HG02588 (cell line): Measurements from ENCODE around the gene PIGB.
A peak's percentile ranks its signal among the peaks of the same experiment; 100 is the strongest.
"Not testable (repeated sequence)": the region's sequence is repeated elsewhere in the genome, so short reads cannot be mapped to it uniquely, and the experiment has no call there.

Source experiments
- ATAC-seq: cut with Tn5 transposase; IDR thresholded peaks from one replicate; pipeline ENCODE4 v1.9.1; 2021; ENCODE audit warnings: mild to moderate bottlenecking, moderate library complexity; ENCODE audit not compliant: unreplicated experiment

The PIGB gene

DNA sequence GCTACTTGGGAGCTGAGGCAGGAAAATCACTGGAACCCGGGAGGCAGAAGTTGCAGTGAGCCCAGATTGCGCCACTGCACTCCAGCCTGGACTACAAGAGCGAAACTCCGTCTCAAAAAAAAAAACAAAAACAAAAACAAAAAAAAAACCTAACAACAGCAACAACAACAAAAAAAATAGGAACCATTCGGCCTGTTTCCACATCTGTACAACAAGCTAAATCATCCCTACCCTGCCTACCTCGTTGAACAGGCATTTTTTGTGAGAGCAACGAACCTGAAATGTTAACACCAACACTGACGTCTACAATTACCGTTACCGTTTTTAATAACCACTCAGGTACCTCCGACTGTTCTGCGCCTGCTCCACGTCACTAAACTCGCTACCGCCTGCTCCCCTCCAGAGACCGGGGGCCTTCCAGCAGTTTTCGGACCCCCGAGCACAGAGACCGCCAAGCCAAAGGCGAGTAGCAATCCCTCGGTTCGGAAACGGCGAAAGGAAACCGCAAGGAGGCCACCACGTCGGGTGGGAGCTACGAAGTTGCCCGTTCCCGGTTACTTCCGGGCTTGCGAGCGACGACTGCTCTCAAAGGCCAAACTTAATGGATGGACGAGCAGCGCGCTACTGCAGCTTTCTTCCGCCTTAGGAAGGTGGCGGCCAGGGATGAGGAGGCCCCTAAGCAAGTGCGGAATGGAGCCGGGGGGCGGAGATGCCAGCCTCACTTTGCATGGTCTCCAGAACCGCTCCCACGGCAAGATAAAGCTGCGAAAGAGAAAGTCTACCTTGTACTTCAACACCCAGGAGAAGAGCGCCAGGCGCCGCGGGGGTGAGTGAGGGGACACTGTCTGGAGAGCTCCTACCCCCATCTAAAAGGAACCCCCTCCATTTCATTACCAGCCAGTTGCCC lies at the start of gene PIGB, which contains the start of gene PIGBOS1:
TSS of gene PIGB (plus strand) at position 635 of the 907 bp plus-strand sequence. CDS start at position 664, 29 bp downstream.
TSS of gene PIGBOS1 (minus strand) at position 536 of the 907 bp plus-strand sequence. CDS start 1,331 bp downstream, outside the sequence.
- ATAC-seq = peak; percentile 94

DNA sequence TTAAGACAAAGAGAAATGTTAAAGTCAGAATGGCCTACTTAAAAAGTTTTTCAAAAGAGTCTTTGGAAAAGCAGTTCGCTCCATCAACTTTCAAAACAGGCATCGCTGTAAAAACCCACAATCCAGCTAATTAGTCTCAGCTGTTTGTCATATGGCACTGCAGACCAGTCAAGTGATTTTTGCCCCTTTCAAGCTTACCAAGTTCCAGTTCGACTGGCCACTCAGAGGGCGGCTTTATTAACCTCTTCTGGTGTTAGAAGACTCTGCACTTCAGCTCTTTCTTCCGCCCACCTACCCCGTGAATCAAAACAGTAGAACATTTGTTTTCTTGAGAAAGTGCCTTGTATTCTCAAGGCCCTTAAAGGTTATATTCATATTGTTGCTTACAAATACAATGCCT lies 48.7 kb upstream of the PIGB start:
- ATAC-seq = no peak

DNA sequence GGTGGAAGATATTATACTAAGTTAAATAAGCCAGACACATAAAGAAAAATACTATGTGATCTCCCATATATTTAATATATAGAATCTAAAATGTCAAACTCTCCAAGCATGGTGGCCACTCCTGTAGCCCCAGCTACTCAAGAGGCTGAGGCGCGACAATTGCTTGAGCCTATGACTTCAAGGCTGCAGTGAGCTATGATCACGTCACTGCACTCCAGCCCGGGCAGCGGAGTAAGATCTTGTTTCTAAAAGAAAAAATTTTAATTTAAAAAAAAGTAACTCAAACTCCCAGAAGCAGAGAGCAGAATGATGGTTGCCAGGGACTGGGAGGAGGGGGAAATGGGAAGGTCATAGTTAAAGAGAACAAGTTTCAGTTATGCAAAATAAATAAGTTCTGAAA lies 42.7 kb upstream of the PIGB start:
- ATAC-seq = no peak

GRCh38 chr15:55277116-55277564 lies 41.9 kb upstream of the PIGB start:
- peak; percentile 42 for ATAC-seq

DNA sequence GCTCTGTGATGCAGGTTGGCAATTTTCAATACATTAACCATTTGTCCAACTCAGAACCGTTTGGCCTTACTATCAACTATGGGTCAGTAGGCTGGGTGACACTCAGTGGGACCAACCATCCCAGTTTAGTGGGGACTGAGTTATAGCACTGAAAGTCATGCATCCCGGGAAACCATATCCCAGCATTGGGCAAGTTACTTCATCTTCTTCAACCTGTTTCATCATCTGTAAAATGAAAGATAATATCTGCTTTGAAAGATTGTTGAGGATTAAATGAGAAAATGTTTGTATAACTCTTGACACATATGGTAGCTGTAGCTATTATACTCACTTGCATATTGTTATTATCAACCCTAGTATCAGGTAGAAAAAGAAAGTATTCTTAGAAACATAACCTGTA lies 41.3 kb upstream of the PIGB start:
- no peak for ATAC-seq

GRCh38 chr15:55279100-55279745 lies 39.8 kb upstream of the PIGB start:
- no peak for ATAC-seq

- ATAC-seq = peak; percentile 90
These were observed 39.2 kb upstream of the PIGB start for GRCh38 chr15:55279746-55280351.

GRCh38 chr15:55280589-55280988 lies 38.4 kb upstream of the PIGB start:
- ATAC-seq = not testable (repeated sequence)

DNA sequence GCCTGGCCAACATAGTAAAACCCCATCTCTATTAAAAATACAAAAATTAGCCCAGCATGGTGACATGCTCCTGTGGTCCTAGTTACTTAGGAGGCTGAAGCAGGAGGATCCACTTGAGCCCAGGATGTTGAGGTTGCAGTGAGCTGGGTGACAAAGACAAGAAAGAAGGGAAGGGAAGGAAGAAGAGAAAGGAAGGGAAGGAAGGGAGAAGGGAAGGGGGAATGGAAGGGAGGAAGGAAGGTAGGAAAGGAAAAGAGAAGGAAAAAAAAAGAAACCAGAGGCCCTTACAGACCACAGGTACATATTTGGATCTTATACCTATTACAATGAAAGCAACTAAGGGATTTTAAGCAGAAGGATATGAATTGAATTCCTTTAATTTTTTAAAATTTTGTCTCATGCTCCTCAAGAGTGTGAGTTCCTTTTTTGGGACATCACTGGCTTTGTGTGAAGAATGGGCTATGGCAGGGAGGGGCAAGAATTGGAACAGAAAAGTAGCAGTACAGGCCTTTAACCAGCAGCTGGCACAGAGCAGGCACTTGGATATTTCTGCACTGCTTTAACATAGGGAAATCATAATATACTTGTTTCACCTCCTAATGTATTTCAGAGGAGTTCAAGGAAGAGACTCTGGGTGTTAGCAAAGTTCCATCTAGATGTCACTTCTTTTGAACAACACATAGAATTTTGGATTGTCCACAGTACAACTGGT lies 37.3 kb upstream of the PIGB start:
- no peak for ATAC-seq

- no peak for ATAC-seq
These were observed 36.7 kb upstream of the PIGB start for GRCh38 chr15:55282284-55282833.

DNA sequence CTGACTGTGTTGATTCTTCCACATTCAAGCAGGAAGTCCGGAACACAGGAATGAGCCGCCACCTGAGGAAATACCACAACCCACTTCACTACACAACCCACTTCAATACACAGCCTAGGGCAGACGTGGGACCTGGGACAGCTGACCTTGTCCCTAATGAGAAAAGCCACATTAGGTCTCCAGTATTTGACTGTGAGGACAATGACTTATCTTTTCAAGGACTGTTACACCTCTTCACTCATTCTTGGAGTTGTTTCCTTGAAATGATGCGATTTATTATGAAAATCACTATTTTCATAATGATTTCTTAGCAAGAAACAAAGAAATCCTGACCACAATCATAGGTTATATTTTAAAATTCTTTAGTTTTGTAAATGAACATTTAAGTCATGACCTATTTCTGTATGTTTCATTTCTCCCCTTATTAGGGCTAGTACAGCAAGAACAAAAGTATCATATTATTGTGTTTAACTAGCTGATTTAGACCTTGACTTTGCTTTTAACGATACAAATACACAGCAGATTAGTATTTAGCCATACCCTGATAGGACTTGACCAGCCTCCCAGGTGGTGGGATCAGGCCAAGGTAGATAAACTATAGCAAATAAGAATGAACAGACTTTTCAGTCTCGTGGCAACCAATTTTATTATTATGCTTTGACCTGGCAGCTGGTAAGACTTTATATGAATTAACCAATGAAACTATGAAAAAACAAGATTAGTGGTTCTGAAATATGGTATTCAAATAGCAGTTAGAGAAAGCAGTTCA lies 35.5 kb upstream of the PIGB start:
- no peak for ATAC-seq

- no peak for ATAC-seq
These were observed 34.6 kb upstream of the PIGB start for GRCh38 chr15:55284426-55284825.

DNA sequence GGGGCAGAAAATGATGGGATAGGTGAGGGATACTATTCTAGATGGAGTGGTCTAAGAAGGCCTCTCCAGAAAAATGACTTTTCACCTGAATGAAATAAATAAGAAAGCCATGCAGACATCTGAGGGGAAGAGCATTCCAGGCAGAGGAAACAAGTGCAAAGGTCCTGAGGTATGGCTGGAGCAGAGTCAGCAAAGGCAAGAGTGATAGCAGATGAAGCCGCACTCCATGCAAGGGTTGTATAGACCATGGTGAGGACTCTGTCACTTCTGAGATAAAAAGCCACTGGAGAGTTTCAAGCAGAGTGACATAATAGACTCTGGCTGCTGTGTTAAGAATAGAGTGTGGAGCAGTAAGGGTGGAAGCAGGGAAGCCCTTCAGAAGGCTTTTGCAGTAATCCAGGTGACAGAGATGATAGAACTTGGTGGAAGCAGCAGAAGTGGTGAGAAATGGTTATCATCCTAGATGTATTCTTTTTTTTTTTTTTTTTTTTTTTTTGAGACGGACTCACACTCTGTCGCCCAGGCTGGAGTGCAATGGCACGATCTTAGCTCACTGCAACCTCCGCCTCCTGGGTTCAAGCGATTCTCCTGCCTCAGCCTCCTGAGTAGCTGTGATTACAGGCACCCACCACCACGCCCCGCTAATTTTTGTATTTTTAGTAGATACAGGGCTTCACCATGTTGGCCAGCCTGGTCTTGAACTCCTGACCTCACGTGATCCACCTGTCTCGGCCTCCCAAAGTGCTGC lies 32.4 kb upstream of the PIGB start:
- ATAC-seq = not testable (repeated sequence)

- ATAC-seq = no peak
These were observed 30.9 kb upstream of the PIGB start for GRCh38 chr15:55288006-55288717.

GRCh38 chr15:55289011-55289745 lies 29.8 kb upstream of the PIGB start:
- peak; percentile 28 for ATAC-seq

DNA sequence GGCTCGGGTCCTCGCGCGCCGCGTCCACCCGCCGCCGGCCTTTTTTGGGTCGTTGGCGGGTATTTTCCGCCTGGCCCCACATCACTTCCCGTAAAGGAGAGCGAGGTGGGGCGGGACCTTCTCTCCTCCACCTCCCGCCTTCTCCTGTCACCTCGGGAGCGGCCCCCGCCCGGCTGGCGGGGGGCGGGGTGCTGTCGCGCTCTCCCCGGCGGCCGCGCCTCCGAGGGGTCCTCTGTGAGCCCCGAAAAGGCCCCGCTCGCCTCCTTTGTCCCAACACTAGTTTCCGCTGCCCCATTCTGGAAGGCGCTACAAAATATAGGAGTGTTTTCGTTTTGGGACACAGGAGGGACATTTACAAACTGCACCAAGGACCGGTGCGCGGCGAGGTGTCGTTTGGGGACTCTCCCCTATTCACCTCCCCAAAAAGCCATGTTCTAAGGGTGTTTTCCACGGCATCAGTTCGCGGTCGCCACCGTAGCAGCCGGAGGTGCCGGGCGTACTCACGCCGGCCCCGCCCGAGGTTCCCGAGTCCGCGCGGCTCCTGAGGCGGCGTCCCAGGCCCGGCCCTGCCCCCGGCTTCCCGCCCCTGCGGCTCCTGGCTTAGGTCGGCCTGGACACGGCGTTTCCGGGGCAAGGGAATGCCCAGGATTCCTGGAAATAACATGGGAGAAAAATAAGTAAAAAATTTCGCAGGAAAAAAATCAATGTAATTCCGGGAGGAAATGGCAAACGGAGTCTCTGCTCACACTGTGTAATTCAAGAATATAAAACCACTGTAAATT lies 29.1 kb upstream of the PIGB start, which contains the start of gene RAB27A:
TSS of gene RAB27A (minus strand) at position 68 of the 782 bp plus-strand sequence. CDS start 54,879 bp downstream, outside the sequence.
- peak; percentile 70 for ATAC-seq
